LNCAP (cell line): Measurements from ENCODE around the gene BMAL1.

Experiments
- CTCF ChIP-seq: fragments of 450-650 bp; IDR thresholded peaks from 2 replicates; pipeline ENCODE4 v1.5.1; 2017; ENCODE audit warnings: mild to moderate bottlenecking

Gene BMAL1

GRCh38 chr11:13294178-13294577 lies 16.6 kb downstream of the BMAL1 start:
- no peak for TF ChIP-seq CTCF

- TF ChIP-seq CTCF = no peak
These were observed 17.4 kb downstream of the BMAL1 start for GRCh38 chr11:13294771-13295579.

- no peak for TF ChIP-seq CTCF
These were observed 19.8 kb downstream of the BMAL1 start for GRCh38 chr11:13297308-13297916.

GRCh38 chr11:13297917-13298356 lies 20.3 kb downstream of the BMAL1 start:
- TF ChIP-seq CTCF = no peak

GRCh38 chr11:13298765-13299164 lies 21.2 kb downstream of the BMAL1 start:
- no peak for TF ChIP-seq CTCF

- no peak for TF ChIP-seq CTCF
These were observed 23.9 kb downstream of the BMAL1 start for GRCh38 chr11:13301522-13301921.

GRCh38 chr11:13302420-13302958 lies 24.9 kb downstream of the BMAL1 start:
- no peak for TF ChIP-seq CTCF
